Left ventricle myocardium inferior (tissue), 1 donor: Measurements from ENCODE around the gene NFYA. TPM values are rescaled to one million over a fixed set of nuclear protein-coding genes. Genes with fewer than 3 reads are reported as not detected.

Experiments used
- DNase-seq: peaks from one replicate; pipeline ENCODE4 v3.0.0-alpha.2; 2020
- H3K27ac ChIP-seq: fragments of 200-600 bp; replicated peaks from 2 replicates; pipeline ENCODE4 v1.8.0; 2021
- H3K27me3 ChIP-seq: fragments of 200-600 bp; 2 replicates; pipeline ENCODE4 v1.8.0; 2021; ENCODE audit warnings: low read depth
- H3K36me3 ChIP-seq: fragments of 200-600 bp; 2 replicates; pipeline ENCODE4 v1.8.0; 2021
- H3K4me1 ChIP-seq: fragments of 200-600 bp; 2 replicates; pipeline ENCODE4 v1.8.0; 2021
- H3K4me3 ChIP-seq: fragments of 200-600 bp; 2 replicates; pipeline ENCODE4 v1.8.0; 2021; ENCODE audit warnings: mild to moderate bottlenecking, moderate library complexity
- H3K9me3 ChIP-seq: fragments of 200-600 bp; replicated peaks from 2 replicates; pipeline ENCODE4 v1.8.0; 2021
- CTCF ChIP-seq: fragments of 200-600 bp; IDR thresholded peaks from 2 replicates; pipeline ENCODE4 v1.8.0; 2021; ENCODE audit warnings: antibody characterized with exemption, mild to moderate bottlenecking, borderline replicate concordance
- intact Hi-C: fragments of 100-400 bp; cut with micrococcal nuclease; formaldehyde crosslinking; loops from one replicate; pipeline ENCODE4 v1.11.0; 2022
- total RNA-seq: library from RNA; stranded (reverse); fragmentation: NEBNext Ultra II Directional; extraction: Animal tissue kit (Norgen Biotek cat#: 25700); gene quantifications from one replicate; pipeline ENCODE4 v1.2.1, GENCODE V29; 2021
- donor health status: DM: no; HTN: yes; CAD: no; lungs with severe emphysema.

NFYA gene
- total RNA-seq, 1 donor from 2014 or later, result 12.5 TPM

GRCh38 chr6:41090841-41091761 is 18.3 kb downstream of the NFYA start:
- Histone ChIP-seq H3K4me1 (peaks cover 19% of the 10 kb centered on the region), H3K4me3 (no peak overlapping the region), H3K9me3 (no peaks in the 10 kb centered on the region), H3K27me3 (no peaks in the 10 kb centered on the region), H3K36me3 (peaks cover 92% of the 10 kb centered on the region), H3K27ac (peak overlapping the region; percentile 6)
- TF ChIP-seq CTCF, result no peak
- intact Hi-C loops, result no loop called here
- no peak for DNase-seq

GRCh38 chr6:41092421-41093140 is 19.8 kb downstream of the NFYA start:
- peaks cover 94% of the 10 kb centered on the region for H3K36me3 ChIP-seq

GRCh38 chr6:41093729-41094128 is 21.0 kb downstream of the NFYA start:
- H3K36me3 ChIP-seq, result peaks cover 100% of the 10 kb centered on the region
- intact Hi-C loops, result no loop called here
- H3K4me1 ChIP-seq, result peaks cover 33% of the 10 kb centered on the region
- H3K27me3 ChIP-seq, result no peaks in the 10 kb centered on the region
- no peak overlapping the region for H3K4me3 ChIP-seq
- H3K9me3 ChIP-seq, result no peaks in the 10 kb centered on the region
- no peak overlapping the region for H3K27ac ChIP-seq
- DNase-seq, result no peak
- no peak for TF ChIP-seq CTCF

More at GRCh38 chr6:41092421-41093140, 19.8 kb downstream of the NFYA start:
- Histone ChIP-seq H3K27me3 (no peaks in the 10 kb centered on the region), H3K27ac (no peak overlapping the region), H3K4me3 (no peak overlapping the region), H3K9me3 (no peaks in the 10 kb centered on the region), H3K4me1 (peaks cover 22% of the 10 kb centered on the region)
- DNase-seq, result no peak
- peak; percentile 38 for TF ChIP-seq CTCF
- intact Hi-C loops, result no loop called here

- Histone ChIP-seq H3K9me3 (no peaks in the 10 kb centered on the region), H3K36me3 (peaks cover 80% of the 10 kb centered on the region), H3K4me3 (no peak overlapping the region), H3K27ac (no peak overlapping the region), H3K27me3 (no peaks in the 10 kb centered on the region), H3K4me1 (peaks cover 27% of the 10 kb centered on the region)
- TF ChIP-seq CTCF, result no peak
- no peak for DNase-seq
- intact Hi-C loops, result no loop called here
Observed at GRCh38 chr6:41097467-41098090, 24.8 kb downstream of the NFYA start.

- H3K4me1 ChIP-seq, result peaks cover 27% of the 10 kb centered on the region
- H3K27ac ChIP-seq, result no peak overlapping the region
- peaks cover 73% of the 10 kb centered on the region for H3K36me3 ChIP-seq
- TF ChIP-seq CTCF, result no peak
- DNase-seq, result no peak
- no peaks in the 10 kb centered on the region for H3K27me3 ChIP-seq
- H3K9me3 ChIP-seq, result no peaks in the 10 kb centered on the region
- intact Hi-C loops, result no loop called here
- no peak overlapping the region for H3K4me3 ChIP-seq
Observed at GRCh38 chr6:41098366-41098765, 25.6 kb downstream of the NFYA start.
